Neutrophil (primary cell): ENCODE measurements around the gene RASSF3.

Experiments used
- H3K27ac ChIP-seq: fragments of 200-600 bp; sonication (generic); 2 replicates; pipeline ENCODE4 v1.5.1; 2016; ENCODE audit warnings: mild to moderate bottlenecking, moderate library complexity
- H3K27me3 ChIP-seq: fragments of 200-600 bp; sonication (generic); 2 replicates; pipeline ENCODE4 v1.6.0; 2016; ENCODE audit warnings: mild to moderate bottlenecking
- H3K36me3 ChIP-seq: fragments of 200-600 bp; sonication (generic); 2 replicates; pipeline ENCODE4 v1.5.1; 2017
- H3K4me1 ChIP-seq, 2 experiments: fragments of 200-600 bp in 1 of 2; sonication (generic) in 1 of 2; 1 replicate in 1 of 2; 2 replicates in 1 of 2; pipeline versions ENCODE4 v1.5.1 to v1.6.1; 2013 to 2016; ENCODE audit warnings: low read depth in 1 of 2, low read length in 1 of 2, mild to moderate bottlenecking in 1 of 2, moderate library complexity in 1 of 2; ENCODE audit not compliant: control insufficient read depth in 1 of 2, insufficient read depth in 1 of 2
- H3K4me3 ChIP-seq, 2 experiments: fragments of 200-600 bp in 1 of 2; sonication (generic) in 1 of 2; 1 replicate in 1 of 2; 2 replicates in 1 of 2; pipeline ENCODE4 v1.5.1; 2013 to 2016; ENCODE audit warnings: low read depth in 1 of 2, low read length in 1 of 2, mild to moderate bottlenecking in 1 of 2, moderate library complexity in 1 of 2
- H3K9me3 ChIP-seq: fragments of 200-600 bp; sonication (generic); 2 replicates; pipeline ENCODE4 v1.5.1; 2016
- TF ChIP-seq, protein P1 (sequence below): fragments of 200-600 bp; sonication (generic); IDR thresholded peaks from 2 replicates; pipeline ENCODE4 v1.5.1; 2016; ENCODE audit warnings: antibody characterized with exemption

The RASSF3 gene

DNA sequence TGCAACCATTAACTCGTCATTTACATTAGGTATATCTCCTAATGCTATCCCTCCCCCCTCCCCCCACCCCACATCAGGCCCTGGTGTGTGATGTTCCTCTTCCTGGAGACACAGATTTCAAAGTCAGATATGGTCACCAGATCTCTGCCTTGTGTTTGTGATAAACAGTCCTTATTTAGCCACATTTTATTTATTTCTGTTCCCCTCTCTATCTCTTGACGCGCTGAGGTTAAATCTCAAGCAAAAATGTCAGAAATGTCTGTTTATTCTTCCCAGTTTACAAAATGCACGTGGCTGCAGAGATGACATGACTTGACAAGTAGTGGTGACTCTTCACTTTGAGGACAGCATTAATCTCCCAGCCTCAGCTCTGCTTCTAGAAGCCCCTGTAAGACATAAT, 11.5 kb upstream of the RASSF3 start:
- Histone ChIP-seq H3K27me3 (no peaks in the 10 kb centered on the region), H3K27ac (peak overlapping the region; percentile 94), H3K4me1 (peaks cover 67 to 68% of the 10 kb centered on the region in 2 experiments), H3K9me3 (no peaks in the 10 kb centered on the region), H3K36me3 (no peaks in the 10 kb centered on the region), H3K4me3 (peak overlapping the region in 1 of 2 experiments; percentile 36)
- TF ChIP-seq, protein P1, sequence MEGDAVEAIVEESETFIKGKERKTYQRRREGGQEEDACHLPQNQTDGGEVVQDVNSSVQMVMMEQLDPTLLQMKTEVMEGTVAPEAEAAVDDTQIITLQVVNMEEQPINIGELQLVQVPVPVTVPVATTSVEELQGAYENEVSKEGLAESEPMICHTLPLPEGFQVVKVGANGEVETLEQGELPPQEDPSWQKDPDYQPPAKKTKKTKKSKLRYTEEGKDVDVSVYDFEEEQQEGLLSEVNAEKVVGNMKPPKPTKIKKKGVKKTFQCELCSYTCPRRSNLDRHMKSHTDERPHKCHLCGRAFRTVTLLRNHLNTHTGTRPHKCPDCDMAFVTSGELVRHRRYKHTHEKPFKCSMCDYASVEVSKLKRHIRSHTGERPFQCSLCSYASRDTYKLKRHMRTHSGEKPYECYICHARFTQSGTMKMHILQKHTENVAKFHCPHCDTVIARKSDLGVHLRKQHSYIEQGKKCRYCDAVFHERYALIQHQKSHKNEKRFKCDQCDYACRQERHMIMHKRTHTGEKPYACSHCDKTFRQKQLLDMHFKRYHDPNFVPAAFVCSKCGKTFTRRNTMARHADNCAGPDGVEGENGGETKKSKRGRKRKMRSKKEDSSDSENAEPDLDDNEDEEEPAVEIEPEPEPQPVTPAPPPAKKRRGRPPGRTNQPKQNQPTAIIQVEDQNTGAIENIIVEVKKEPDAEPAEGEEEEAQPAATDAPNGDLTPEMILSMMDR, result no peak

DNA sequence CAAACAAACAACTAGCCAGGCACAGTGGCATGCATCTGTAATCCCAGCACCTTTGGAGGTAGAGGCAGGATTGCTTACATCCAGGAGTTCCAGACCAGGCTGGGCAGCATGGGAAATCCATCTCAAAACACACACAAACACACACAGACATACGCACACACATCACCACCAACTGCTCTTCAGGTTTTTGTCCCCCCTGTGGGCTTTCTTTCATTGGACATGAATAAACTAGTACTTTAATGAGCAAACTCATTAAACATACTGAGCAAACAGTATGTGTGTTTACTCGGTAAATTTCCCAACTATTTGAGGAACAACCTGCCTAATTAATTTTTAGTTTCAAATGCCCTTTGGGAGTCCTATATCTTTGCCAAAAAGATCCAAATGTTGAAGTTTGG, 10.1 kb upstream of the RASSF3 start:
- Histone ChIP-seq H3K4me1 (peaks cover 55% of the 10 kb centered on the region in 2 experiments), H3K36me3 (no peaks in the 10 kb centered on the region), H3K4me3 (no peak overlapping the region), H3K27ac (no peak overlapping the region), H3K27me3 (no peaks in the 10 kb centered on the region), H3K9me3 (no peaks in the 10 kb centered on the region)
- TF ChIP-seq, protein P1, result no peak

DNA sequence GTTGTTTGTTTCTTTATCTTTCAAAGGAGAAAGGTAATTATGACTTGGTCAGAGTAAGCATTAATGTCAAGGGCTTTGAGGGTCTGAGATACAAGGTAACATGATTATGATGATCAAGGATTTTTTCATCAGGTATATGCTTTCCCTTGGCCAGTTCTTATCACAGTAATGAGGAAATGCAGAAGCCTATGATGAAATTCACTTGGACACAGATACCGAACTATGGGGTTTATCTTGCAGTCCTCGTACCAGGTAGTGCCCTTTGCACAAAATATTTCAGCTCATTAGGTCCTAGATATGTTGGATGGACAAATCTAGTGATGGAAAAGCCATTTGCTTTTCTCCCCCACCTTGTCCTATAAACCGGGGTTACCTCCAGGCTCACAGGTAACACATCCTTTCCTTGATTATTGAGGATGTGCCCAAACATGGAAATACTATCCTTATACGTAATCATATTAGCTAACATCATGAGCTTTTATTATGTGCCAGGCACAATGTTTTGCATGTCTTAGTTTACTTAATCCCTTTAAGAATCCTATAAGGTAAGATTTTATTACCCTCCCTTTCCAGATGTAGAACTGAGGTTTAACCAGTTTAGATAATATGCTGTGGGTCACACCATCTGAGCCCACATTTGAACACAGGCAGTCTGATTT, 7.0 kb upstream of the RASSF3 start:
- peak overlapping the region; percentile 43 for H3K27ac ChIP-seq
- H3K36me3 ChIP-seq, result no peaks in the 10 kb centered on the region
- H3K27me3 ChIP-seq, result no peaks in the 10 kb centered on the region
- TF ChIP-seq, protein P1, result no peak
- H3K4me1 ChIP-seq, result peaks cover 28 to 29% of the 10 kb centered on the region in 2 experiments
- no peak overlapping the region for H3K4me3 ChIP-seq
- H3K9me3 ChIP-seq, result no peaks in the 10 kb centered on the region

DNA sequence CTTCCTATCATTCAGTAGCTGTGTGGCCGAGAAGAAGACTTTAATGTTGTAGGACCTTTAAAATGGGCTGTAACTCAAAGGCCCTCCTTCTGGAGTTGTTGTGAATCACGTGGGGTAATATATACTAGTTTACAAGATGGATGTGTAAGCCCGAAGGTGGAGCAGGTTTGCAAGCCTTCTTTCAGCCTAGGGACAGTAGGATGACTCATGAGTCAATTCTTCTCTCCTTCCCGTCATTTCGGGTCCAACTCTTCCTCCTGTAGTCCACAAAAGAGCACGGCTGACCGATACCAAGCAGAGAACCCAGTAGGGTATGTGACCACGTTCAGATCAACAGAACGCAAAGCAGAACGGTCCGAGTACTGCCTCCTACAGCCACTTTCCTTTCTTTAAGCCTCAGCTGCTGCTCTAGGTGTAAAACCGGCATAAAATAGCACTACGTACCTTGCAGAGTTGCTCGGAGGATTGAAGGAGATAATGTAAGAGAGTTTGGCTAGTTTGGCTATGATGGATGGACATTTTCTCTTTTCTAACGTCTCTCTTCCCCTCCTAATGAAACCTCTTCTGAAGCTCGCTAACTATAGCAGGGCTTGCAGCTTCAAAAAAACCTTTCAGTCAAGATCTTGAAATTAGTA, 1.3 kb upstream of the RASSF3 start:
- Histone ChIP-seq H3K27ac (peak overlapping the region; percentile 99), H3K9me3 (no peaks in the 10 kb centered on the region), H3K4me1 (peaks cover 38 to 46% of the 10 kb centered on the region in 2 experiments), H3K36me3 (peaks cover 11% of the 10 kb centered on the region), H3K27me3 (no peaks in the 10 kb centered on the region), H3K4me3 (peak overlapping the region; percentile 84 to 97)
- TF ChIP-seq, protein P1, result peak; percentile 15

DNA sequence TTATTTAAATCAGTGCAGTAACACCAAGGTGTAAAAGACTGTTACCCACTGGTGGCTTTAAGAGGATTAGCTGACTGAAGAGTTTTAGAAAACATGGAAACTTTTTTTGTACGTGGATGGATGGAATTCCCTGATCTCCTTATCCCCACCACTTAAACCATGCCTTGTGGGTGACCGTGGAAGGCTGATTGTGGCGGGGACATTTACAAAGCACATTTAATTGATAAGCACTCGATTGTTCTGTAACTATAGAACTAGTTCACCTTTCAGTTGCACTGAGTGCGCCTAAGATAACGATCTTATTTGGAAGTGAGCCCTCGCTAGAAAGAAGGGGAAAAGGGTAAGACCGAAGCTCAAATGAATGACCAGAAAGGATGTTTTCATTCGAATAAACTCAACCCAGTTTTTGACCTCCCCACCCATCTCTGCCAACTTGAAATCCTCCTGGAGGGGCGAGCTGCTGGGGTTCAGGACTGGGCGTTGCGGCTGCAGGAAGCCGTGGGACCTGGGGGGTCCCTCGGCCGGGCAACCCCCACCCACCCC, 688 bp upstream of the RASSF3 start:
- Histone ChIP-seq H3K36me3 (peaks cover 17% of the 10 kb centered on the region), H3K4me3 (peak overlapping the region; percentile 84 to 97)
- TF ChIP-seq, protein P1, result no peak

More for the DNA sequence above, 688 bp upstream of the RASSF3 start:
- Histone ChIP-seq H3K27ac (peak overlapping the region; percentile 99), H3K4me1 (peaks cover 43 to 51% of the 10 kb centered on the region in 2 experiments), H3K9me3 (no peaks in the 10 kb centered on the region), H3K27me3 (no peaks in the 10 kb centered on the region)
